SKM-1 treated with dmso at 0.1 percent for 144 hours (cell line): Measurements from ENCODE around the gene MAP6.

Experiments
- DNase-seq: peaks from one replicate; lab custom pipeline; 2025; ENCODE audit not compliant: unreplicated experiment; lab: John Stamatoyannopoulos, UW

MAP6 gene

DNA sequence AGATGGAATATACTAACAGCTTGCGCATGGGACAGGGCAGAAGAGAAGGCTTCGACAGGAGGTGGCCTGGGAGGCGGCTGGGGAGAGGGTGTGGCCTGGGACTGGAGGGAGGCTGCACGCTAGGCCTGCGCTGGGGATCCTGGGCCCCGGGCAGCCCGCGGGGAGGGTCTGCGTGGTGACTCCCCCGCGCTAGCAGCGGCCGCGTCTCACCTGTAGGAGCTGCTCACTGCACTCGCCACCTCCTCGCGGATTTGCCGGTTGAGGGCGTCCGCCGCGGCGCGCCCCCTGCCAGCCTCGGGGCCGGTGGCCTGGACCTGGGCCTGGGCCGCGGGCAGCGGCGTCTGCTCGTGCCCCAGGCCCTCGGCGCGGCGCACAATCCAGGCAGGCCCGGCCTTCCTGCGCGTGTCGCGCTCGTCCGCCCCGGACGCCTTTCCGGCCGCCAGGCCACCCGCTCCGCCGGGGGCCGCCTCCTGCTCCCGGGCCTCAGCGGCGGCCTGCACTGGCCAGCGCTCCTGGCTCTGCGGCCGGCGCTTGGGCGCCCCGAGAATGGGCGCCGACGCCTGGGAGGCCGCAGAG, 1.5 kb downstream of the MAP6 start:
- DNase-seq = no peak

DNA sequence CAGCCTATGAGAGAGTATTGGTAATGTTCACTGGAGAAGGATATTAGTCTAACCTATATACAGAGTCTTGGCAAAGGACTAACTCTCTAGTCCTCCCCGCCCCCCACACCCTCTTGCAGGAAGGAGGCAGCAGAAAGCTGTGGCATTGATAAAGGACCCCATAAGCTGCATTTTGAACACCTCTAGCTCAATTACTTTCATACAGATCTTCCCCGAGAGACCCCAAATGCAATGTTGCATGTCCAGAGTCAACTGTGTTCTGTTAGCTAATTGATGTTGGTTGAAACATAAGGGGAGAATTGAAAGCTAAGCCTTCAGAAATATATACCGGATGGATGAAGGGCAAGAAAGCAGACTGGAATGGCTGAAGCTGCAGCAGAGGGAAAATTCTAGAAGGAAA, 2.8 kb downstream of the MAP6 start:
- DNase-seq = no peak

DNA sequence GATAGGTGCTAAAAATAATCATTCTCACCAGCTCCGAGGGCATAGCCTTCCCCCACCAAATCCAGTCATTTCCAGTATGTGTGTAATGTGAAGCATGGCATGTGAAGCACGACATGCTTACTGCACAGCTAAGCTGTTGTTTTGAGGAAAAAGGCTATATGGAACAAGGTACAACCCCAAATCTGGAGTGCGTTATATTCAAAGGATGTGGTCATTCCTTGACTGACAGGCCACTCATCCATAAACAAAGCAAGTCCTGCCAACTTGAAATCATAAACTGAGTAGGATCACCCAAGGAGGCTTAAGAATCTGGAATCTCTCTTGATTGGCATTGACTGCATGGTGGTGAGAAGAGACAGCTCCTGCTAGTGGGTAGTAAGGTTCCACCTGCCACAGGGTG, 3.7 kb downstream of the MAP6 start:
- DNase-seq = no peak

DNA sequence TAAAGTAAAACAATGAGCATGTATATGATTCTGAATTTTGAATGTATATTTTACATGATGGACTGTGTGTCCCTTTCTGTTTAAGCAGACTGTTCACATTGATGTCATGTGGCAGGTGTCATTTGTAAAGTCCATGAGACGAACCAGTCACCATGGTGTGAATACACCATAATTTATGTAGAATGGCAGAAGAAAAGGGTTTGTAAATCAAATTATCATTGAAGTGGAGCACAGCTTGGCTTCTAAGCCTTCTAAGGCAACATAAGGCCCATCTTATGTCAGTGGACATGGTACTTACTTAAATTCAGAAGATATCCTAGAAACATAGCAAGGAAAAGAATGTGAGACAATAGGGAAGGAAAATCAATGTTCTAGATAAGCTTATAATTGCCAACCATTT, 4.4 kb downstream of the MAP6 start:
- no peak for DNase-seq

DNA sequence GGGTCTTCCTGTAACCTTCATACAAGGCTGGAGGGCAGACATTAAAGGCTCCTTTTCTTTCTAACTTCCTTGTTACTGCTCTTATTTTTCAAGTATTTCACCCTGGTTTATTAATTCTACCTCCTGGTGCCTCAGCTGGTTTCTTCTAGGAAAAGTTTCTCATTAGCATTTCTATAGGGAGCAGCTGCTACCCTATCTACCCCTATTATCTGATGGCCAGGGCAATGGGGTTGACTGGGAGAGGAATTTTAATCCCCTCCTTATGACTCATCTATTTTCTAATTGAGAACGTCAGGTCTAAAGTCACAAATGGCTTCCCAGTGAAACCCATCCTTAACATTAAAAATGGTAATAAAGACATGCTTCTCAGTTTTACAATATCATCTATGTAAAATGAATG, 5.0 kb downstream of the MAP6 start:
- DNase-seq = no peak

DNA sequence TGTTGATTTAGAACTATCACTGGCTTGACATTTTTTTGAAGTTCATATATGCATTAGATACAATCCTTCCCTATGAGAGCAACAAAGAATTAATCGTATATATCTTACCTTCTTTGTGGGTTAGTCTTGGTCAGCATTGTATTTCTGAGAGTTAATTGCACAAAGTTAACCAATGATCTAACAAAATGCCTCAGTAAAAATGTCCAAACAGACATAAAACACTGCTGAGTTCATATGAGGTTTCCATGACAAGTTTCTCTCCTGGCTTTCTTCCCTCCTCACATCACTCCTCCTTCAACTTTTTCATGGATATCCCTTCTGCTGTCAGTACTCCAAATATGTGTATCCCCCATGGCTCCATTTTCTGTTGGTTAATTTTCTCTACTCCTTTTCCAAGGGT, 9.0 kb downstream of the MAP6 start:
- no peak for DNase-seq

DNA sequence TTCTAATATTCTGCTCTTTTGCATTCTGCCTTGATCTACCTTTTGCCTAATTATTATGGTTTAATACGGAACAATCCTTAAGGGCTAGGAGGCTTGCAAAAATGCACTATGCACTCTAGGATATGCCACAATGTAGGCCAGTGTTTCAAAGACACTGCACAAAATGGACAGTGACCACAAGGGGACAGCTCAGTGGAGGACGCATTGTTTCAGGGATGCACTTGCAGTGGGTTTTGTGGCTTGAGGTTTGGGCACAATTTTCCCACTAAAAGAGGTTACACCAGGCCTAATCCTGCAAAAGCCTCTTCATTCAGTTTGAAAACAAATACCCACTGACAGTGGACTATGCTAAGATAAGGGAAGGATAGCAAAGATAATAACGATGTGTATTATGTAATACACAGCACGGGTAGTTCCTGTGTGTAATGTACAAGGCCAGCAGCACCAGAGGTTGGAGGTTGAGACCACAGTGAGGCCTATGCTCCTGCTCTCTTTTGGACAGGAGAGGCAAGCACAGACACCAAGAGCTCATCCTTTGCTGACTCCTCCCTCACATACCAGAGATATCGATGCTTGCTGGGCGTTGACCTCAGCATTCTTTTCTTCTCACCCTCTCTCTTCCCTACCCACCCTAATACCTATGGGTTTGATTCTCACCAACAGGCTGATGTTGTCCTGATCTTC, 12.7 kb downstream of the MAP6 start:
- DNase-seq = no peak

DNA sequence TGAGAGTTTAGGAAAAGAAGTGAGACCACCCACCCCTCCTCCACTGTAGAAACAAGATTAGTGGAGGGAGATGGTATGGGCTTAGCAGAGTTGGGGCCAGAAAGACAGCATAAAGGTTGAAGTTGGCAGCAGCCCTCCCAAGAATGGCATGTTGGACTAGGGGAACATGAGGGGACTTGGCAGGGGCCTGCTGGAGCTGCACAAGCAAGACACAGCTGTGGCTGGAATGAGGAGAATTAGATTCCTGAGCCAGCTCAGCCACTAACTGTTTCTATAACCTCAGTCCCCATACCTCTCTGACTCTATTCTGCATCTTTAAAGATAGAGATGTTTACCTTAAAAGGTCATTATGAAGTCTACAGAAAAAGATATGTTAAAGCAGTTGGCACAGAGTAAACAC, 13.2 kb downstream of the MAP6 start:
- DNase-seq = no peak

DNA sequence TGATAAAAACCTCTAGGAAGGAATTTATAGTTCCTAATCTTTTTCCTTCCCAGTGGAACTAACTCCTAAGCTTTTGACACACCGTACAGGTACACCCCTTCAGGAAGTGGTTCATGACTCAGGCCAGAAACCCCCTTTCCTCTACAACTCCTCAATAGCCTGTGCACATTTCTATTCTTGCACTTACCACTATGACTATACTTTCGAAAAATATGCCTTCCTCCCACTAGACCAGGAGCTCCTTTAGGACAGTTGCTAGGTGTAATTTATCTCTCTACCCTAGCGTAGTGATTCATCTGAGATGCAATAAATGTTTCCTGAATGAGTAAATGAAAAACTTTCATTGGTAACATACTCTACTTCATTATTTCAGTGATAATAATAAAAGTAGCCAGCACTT, 14.5 kb downstream of the MAP6 start:
- DNase-seq = no peak

DNA sequence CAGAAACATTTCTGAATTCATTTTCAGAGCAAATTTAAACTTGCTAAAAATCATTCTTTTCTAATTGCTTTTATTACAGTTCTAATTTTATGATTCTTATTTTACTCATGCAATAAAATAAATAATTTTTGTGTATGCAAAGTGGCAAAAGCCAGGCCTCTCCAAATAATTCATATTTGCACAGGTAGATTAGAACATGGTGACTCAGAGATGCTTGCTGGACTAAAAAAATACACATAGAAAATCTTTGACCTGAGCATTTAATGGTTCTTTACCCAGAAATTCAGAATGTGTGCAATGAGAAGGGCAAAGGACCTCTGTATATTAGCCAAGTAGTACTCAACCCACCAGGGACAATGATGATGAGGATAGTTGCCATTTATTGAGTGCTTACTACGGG, 15.3 kb downstream of the MAP6 start:
- no peak for DNase-seq

DNA sequence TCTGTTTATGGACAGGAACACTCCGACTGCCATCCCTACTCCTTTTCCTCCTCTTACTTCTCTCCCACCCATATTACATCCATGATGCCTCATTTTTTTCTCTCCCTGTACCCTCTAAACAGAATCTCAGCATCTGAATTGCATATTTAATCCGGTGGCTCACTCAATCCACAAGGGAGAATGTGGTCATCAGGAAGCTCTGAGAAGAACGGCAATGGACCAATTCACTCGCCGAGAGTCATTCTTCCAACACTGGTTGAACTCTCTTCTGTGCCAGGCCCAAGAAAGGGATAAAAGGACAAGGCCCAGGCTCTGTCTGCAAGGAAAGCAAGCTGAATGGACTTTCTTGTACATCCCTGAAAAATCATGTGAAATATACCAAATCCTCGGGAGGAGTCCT, 15.9 kb downstream of the MAP6 start:
- DNase-seq = no peak

DNA sequence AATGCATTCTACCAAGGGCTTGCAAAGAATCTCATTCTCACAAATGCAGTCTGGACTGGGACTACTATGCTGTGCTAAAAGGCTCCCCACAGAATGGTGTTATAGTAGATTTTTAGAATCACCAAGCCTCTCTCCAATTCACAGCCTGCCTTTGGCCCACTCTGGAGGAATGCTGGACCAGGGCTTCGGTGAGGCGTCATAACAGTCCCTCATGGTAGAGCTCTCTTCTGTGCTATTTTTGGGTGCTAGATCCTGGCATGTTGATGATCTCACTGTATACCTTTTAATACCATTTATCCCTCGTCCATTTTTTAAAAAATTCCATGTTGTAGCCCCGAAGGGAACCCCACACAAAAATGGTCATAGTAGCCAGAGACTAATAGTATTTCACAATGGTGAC, 17.6 kb downstream of the MAP6 start:
- DNase-seq = no peak

DNA sequence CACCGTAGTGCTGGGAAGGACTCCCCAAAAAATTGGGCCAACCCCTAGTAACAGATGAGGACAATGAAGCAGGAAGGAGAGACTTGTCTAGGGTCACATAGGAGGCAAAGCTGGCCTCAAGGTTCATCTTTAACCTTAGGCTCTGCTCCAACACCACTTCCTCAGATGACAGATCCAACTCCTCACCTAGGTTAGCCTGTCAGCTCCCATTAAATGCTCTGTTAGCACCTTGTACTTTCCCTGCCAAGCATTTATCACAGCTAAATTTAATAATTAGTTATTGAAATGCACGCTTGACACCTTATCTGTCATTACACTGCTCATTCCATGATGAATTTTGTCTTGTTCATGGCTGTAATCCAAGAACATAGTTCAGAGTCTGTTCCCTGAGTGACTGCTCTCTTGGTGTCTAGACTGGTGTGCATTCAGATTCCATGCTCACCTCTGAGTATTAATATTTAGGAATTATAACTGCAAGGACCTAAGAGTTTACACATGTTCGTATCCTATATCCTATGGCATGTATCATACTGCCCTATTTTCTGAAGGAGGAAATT, 18.6 kb downstream of the MAP6 start:
- DNase-seq = no peak

DNA sequence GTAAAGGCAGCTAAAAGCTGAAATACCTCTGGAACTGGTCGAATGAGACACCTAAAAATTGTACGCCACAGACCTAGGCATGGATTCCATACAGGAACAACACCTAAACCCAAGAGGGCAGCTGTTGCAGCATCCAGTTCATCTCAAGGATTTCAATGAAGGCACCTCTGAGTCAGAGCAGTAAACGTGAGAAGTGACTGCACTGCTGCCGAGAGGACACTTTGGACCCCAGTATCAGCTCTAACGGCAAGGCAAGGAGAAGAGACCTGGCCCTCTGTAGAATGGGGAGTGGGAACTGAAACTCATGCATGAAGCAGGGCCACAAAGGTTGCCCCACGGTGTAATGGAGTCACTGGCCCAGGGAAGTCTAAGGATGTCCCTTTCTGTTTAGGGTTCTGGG, 23.9 kb downstream of the MAP6 start:
- DNase-seq = no peak

DNA sequence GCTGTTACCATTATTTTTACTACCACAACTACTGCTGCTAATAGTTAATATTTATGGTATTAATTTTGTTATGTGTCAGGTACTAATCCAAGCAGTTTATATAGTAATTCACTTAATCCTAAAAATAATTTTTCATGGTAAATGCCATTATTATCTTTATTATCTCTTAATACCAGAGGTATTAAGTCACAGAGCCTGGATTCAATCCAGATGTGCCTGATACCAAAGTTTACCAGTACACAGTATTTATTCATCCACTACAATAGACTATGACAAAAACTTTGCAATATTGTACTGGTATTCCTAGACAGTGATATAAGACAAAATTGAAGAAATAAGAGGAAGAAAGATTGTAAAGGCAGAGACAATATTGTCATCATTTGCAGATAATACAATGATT, 24.5 kb downstream of the MAP6 start:
- DNase-seq = no peak

DNA sequence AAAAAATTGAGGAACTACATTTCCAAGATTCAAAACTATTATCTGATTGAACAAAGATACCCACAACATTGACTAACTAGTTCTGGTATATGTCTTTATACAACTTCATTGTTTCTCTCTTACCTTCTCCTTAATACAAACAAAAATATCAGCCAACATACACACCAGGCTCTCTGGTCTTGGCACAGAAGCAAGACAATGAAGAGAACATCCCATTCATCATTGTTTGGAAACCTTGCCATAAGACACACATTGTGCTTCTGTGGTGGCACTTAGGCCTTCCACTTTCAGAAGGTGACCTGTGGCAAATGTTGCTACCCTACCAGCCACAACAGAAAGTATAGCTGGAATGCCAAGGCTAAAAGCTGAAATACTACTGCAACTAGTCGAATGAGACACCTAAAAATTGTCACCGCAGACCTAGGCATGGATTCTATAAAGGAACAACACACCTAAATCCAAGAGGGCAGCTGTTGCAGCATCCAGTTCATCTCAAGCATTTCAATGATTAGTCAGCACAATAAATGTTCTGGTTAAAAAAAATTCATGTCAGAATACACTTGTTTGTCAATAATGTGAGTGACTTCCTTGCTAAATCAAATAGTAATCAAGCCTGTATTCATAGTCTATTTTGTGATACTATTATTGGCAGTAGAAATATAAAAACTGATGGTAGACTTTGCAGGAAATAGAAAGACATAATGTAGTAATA, 26.3 kb downstream of the MAP6 start:
- DNase-seq = no peak

DNA sequence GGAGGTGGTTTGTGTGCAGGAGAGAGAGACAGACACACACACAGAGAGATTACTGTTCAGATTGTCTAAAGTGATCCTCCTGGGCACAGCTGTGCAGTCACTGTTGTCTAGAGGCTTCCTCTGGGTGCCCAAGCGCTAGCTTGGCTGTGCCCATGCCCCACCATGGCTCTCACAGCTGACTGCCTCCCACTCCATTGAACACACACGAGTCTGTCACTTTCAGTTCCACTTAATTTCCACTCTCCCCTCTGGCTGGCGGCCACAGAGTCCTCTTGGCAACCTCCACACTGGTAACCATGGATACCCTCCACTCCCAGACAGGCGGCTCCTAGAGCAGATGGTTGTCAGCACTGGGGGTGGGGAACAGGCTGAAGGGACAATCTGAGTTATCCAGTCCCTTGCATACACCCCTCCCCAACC, 29.1 kb downstream of the MAP6 start:
- DNase-seq = no peak

DNA sequence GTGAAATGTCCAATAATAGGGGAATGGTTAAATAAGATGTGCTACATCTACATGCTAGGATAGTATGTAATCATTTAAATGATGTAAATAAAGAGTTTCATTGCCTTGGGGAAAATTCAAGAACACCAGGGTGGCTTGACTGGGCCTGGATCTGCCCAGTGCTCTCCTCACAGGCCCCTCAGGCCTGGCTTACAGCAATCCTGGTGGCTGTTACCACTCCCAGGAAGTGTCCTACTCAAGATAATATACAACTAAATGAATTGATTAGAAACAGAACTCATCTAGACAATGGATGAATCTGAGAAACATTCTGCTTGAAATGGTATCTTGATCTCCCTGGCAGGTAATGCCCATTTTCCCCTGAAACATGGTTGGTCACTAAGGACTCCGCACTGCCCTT, 30.8 kb downstream of the MAP6 start:
- DNase-seq = no peak

DNA sequence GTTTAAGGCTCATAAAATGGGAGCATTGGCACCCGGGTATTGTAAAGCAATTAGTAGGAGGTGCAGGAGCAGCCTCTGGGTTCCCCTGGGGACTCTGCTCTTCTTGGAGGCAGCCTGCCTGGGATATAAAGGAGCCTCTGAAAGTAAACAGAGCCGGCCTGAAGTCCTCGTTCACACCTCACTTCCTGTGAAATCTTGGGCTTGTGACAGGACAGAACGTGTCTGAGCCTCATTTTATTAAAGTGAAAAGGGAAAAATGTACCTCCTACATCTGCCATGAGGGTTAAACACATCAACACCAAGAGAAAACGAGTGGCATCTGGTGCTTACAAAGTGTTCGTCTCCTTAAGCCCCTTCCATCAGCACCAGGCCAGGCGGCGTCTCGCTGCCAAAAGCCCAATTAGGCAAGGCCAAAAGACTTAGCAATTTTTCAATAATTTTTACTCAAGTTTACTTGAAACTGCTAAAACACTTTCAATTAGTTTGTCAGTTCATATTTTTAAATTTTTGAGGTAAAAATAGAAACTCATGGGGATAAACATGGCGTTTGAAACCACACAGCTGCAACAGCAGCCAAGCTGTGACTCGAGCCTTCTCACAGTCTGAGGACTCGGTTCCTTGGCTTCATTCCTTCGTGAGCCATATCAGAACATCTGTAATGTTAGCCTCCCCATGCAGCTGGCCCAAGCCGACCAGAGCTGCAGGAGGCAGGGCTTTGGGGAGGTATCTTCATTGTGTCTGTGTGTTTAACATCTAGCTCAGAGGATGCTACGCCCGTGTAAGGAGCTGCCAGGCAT, 33.6 kb downstream of the MAP6 start:
- DNase-seq = no peak

DNA sequence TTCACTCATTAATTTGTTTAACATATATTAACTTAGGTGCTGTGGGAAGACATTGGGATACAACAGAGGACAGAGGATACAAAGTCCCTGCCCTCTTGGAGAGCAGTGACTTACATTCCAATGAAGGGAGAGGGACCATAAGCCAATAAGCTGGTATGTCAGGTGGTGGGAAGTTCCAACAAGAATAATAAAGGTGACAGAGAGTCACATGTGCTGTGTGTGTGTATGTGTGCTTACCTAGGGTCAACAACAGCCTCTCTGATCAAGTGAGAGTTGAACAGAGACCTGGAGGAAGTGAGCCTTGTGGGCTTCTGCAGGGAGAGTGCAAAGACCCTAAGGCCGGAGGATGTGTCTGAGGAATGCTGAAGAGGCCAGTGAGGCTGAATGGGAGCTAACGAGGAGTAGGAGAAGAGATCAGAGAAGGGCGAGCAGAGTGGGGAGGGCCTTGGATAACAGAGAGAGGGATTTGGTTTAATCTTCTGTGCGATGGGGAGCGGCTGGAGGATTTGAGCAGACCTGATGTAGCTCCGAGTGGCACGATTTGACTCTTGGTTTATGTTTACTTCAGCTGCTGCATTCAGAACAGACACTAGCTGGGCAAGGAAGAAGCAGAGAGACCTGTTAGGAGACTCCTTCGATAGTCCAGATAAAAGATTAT, 35.3 kb downstream of the MAP6 start:
- DNase-seq = no peak

DNA sequence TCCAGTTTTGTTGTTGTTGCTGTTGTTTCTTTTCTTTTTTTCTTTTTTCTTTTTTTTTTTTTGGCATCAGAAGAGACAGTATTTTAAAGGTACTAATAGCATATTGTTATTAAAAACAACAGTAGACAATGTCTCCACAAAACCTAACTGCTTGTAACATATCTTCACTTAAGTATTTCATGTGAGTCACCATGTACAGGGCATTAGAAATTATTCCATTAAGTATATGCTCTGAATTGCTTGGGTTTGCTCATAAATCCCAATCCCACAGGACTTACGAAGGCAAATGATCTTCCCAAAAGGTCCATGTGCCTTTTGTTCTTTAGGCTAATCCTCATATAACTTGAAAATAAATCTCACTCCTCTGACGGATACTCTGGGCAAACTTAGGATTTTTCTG, 35.9 kb downstream of the MAP6 start:
- no peak for DNase-seq
